ENCODE data around the gene WDR55. TPM values are rescaled to one million over a fixed set of nuclear protein-coding genes. Genes with fewer than 3 reads are reported as not detected.
A peak's percentile ranks its signal among the peaks of the same experiment; 100 is the strongest.

The WDR55 gene
- total and polyA plus RNA-seq, 2 of the 8 experiments (the other 6 are each of a cell fraction or from before 2014, with no cell fraction given): 15.3 to 22.7 TPM

DNA sequence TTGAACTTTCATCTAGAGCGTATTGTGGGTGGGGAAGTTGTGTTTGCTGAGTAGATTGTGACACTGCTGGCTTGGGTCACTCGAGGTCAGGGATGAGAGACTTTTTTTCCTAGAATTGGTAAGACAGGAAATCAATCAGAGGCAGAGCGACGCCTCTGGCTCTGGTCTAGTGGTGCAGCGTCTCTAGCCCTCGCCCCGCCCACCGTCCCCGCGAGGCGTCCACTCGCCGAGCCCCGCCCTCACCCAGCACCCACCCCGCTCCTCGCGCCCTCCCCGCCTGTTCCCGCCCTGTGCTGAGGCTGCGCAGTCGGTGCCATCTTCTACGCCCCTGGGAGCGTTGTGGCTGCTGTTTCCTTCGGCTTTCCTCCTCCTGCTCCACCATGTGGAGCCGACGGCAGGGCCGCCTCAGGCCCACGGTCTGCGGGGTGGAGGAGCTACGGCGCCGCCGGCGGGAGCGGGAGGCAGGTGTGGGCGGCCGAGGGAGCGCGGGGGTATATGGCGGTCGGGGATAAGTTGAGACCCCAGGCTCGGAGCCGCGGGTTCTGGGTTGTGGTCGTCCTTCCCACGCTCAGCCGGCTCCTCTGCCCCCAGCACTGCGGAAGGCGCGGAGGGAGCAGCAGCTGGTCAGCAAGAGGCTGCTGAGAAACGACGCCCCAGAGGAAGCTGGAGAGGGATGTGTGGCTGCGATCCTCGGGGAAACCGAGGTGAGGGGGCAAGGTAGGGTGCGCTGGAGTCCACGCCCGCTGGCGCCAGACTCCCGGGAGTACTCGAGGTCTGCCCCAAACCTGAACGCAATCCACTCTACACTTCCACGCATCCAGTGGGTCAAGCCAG is 25.3 kb upstream of the WDR55 start, which contains the start of gene TMCO6:
Gene TMCO6, plus strand, starts transcription at position 304 of the 834 bp plus-strand sequence. Its CDS starts 77 bp downstream, at position 381.
- Histone ChIP-seq H2BK120ac (replicated peaks; ENCODE audit: low read depth, low read length) (no peak within 1 kb of the TSS), H2AFZ (ENCODE audit: low read length) (peak within 1 kb of the TSS; percentile 96), H3K4me2 (ENCODE audit: insufficient read depth in 1 of 2, low read depth in 2 of 2, low read length in 2 of 2) (peak within 1 kb of the TSS; percentile 85 to 100), H3K23me2 (ENCODE audit: low read depth, low read length) (peaks cover 6% of the 10 kb centered on the region; the same call in 1 of the 2 replicates), H3K4me3 (ENCODE audit: extremely low read depth in 1 of 4, insufficient read depth in 2 of 4, low read depth in 3 of 4, low read length in 4 of 4) (peak within 1 kb of the TSS; percentile 85 to 91 (median 86)), H3K79me1 (ENCODE audit: low read depth, low read length) (no peaks in the 10 kb centered on the region; the same call in 1 of the 2 replicates), H4K20me1 (replicated peaks in 1 of 2; ENCODE audit: control insufficient read depth in 1 of 2, insufficient read depth in 2 of 2, low read length in 2 of 2) (peaks cover 0 to 3% of the 10 kb centered on the region in 2 experiments), H2BK12ac (ENCODE audit: low read depth, low read length) (peak within 1 kb of the TSS; percentile 27; the same call in 1 of the 2 replicates), H3K56ac (replicated peaks; ENCODE audit: insufficient read length, low read depth, low read length) (peak within 1 kb of the TSS; percentile 75), H3K4ac (replicated peaks; ENCODE audit: insufficient read length, low read depth, low read length) (peak within 1 kb of the TSS; percentile 91), H3K27ac (ENCODE audit: low read depth, low read length) (peak within 1 kb of the TSS; percentile 71), H2BK15ac (ENCODE audit: low read length) (peak within 1 kb of the TSS; percentile 72), H3K36me3 (ENCODE audit: control insufficient read depth in 2 of 4, insufficient read depth in 4 of 4, low read length in 3 of 4) (peaks cover 4 to 26% (median 15%) of the 10 kb centered on the region in 4 experiments; a peak in 7 of 8 replicates), H4K5ac (ENCODE audit: insufficient read length, low read depth, low read length) (peak within 1 kb of the TSS; percentile 83), H3K23ac (ENCODE audit: insufficient read length) (no peak within 1 kb of the TSS), H3K27me3 (replicated peaks in 1 of 4; ENCODE audit: control insufficient read depth in 3 of 4, extremely low read depth in 1 of 4, insufficient read depth in 3 of 4, low read length in 3 of 4) (no peaks in the 10 kb centered on the region), H3K4me1 (replicated peaks in 1 of 4; ENCODE audit: control insufficient read depth in 3 of 4, insufficient read depth in 4 of 4, low read length in 3 of 4) (peaks cover 0 to 4% (median 3%) of the 10 kb centered on the region in 4 experiments; a peak in 4 of 7 replicates), H4K91ac (replicated peaks; ENCODE audit: insufficient read length, low read length) (peak within 1 kb of the TSS; percentile 82), H3K18ac (ENCODE audit: extremely low read depth, low read length) (peak within 1 kb of the TSS; percentile 91), H3K9ac (replicated peaks in 1 of 4; ENCODE audit: extremely low read depth in 1 of 4, low read depth in 3 of 4, low read length in 3 of 4) (peak within 1 kb of the TSS; percentile 67 to 91 (median 80)), H2BK5ac (ENCODE audit: low read depth, low read length) (peak within 1 kb of the TSS; percentile 87), H2AK5ac (ENCODE audit: low read depth, low read length) (no peak within 1 kb of the TSS; the same call in 1 of the 2 replicates), H3K14ac (ENCODE audit: insufficient read length) (peak within 1 kb of the TSS; percentile 27), H3K9me3 (ENCODE audit: insufficient read depth in 2 of 2, low read depth in 1 of 2, low read length in 1 of 2) (no peaks in the 10 kb centered on the region), H2BK20ac (ENCODE audit: low read length) (no peak within 1 kb of the TSS), H4K8ac (ENCODE audit: extremely low read depth, insufficient read depth, low read length) (peak within 1 kb of the TSS; percentile 93), H3K79me2 (ENCODE audit: control insufficient read depth in 1 of 2, insufficient read depth in 2 of 2, low read length in 2 of 2) (peaks cover 0 to 5% of the 10 kb centered on the region in 2 experiments; a peak in 1 of 4 replicates)
- ChIA-PET CTCF (ENCODE audit: partially characterized antibody) (interaction anchor here (0.7 to 2.7 kb wide), 15 partner anchors 8 to 255 kb away, joined by 3 to 8 read pairs (median 3); partner anchors contain the start of genes EIF4EBP3, HARS1, IK and NDUFA2), POLR2A (ENCODE audit: partially characterized antibody) (interaction anchor here (0.8 to 2.7 kb wide), 9 partner anchors 8 to 92 kb away, joined by 3 to 27 read pairs (median 4); partner anchors contain the start of genes EIF4EBP3, IK, NDUFA2 and SRA1)
- DNase-seq (ENCODE audit: low read depth in 1 of 2, low spot score in 2 of 2) (peak; percentile 86 to 95), FAIRE-seq (no peak)
- 3% methylated on average over 41 of the region's 63 CpGs; no CpG with 5 or more reads in 1 of the 2 experiments for WGBS, 2 experiments (ENCODE audit: extremely low coverage in 1 of 2, insufficient coverage in 1 of 2, insufficient read length in 1 of 2, insufficient replicate concordance in 2 of 2, low coverage in 1 of 2, low lambda C conversion rate in 2 of 2, missing lambda C conversion rate in 1 of 2)
- TF ChIP-seq CEBPB (IDR thresholded peaks at IDR 0.05; ENCODE audit: low read depth, low read length) (no peak), RXRA (IDR thresholded peaks at IDR 0.05; ENCODE audit: insufficient read depth, low read depth, low read length) (no peak), RFX5 (IDR thresholded peaks at IDR 0.05; ENCODE audit: borderline replicate concordance, low read depth, low read length) (no peak), MAFK (IDR thresholded peaks at IDR 0.05; ENCODE audit: low read depth, low read length) (no peak), TEAD4 (IDR thresholded peaks at IDR 0.05; ENCODE audit: low read depth, low read length) (no peak), POLR2A (IDR thresholded peaks at IDR 0.05; ENCODE audit: control extremely low read depth in 1 of 2, low read depth in 2 of 2, low read length in 2 of 2) (peak in 1 of 2 experiments; percentile 76; a peak in 2 of 3 replicates), SIX5 (IDR thresholded peaks at IDR 0.05; ENCODE audit: low read depth, low read length) (no peak), HDAC6 (IDR thresholded peaks at IDR 0.05; ENCODE audit: low read depth, low read length) (no peak)
- TF ChIP-seq, protein P1, sequence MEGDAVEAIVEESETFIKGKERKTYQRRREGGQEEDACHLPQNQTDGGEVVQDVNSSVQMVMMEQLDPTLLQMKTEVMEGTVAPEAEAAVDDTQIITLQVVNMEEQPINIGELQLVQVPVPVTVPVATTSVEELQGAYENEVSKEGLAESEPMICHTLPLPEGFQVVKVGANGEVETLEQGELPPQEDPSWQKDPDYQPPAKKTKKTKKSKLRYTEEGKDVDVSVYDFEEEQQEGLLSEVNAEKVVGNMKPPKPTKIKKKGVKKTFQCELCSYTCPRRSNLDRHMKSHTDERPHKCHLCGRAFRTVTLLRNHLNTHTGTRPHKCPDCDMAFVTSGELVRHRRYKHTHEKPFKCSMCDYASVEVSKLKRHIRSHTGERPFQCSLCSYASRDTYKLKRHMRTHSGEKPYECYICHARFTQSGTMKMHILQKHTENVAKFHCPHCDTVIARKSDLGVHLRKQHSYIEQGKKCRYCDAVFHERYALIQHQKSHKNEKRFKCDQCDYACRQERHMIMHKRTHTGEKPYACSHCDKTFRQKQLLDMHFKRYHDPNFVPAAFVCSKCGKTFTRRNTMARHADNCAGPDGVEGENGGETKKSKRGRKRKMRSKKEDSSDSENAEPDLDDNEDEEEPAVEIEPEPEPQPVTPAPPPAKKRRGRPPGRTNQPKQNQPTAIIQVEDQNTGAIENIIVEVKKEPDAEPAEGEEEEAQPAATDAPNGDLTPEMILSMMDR (IDR thresholded peaks at IDR 0.05; ENCODE audit: control extremely low read depth in 1 of 3, insufficient read depth in 1 of 3, low read depth in 1 of 3, low read length in 3 of 3): peak; percentile 39 to 66 (median 65)

Measured in H1 (cell line).